Activated T-helper 9 cell treated with anti-CD3 and anti-CD28 coated beads, Interleukin-2, amount 50 U/mL, for 16 hours (primary cell): Measurements from ENCODE around the gene CSNK1G1.
A peak's percentile ranks its signal among the peaks of the same experiment; 100 is the strongest.

ENCODE experiments used
- DNase-seq: peaks from one replicate; pipeline ENCODE4 v3.0.0-alpha.2; 2020; ENCODE audit warnings: low read depth

The CSNK1G1 gene

DNA sequence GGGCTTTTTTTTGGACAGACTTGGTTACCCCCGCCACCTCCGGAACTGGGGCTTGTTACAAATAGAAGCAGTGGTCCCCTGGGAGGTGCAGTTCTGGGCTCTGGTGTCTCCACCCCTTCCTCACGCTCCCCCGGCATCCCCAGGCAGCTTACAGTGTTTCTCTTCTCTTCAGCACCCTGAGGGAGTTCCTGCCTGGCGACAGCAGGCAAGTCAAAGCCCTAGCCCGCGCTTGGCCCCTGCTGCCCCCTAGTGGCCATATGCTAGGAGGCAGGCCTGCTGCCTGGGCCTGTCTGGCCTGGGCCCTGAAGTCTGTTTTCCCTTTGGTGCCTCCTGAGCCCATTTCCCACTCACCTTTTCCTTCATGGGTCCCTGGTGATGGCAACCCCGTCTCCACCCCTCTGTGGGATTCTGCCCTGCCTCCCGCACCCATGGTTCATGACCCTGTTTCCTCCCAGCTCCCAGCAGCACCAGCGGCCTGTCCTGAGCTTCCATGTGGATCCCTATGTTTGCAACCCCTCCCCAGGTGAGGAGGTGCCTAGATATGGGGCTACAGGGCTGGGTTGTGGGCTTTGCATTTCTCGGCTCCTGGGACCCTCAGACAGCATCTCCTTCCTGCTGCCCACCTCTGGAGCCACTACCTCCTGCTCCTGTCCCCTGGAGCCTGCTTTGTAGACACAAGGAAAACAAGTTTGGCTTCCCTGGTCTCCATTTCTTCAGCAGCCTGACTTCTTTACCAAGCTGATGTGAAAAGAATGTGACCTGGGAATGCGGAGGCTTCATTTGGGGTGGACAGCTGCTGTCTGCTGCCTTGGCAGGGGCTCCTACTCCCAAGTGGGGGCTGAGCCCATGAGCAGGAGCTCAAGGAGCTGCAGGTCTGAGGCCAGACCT is 202.2 kb downstream of the CSNK1G1 start:
- peak; percentile 84 for DNase-seq

DNA sequence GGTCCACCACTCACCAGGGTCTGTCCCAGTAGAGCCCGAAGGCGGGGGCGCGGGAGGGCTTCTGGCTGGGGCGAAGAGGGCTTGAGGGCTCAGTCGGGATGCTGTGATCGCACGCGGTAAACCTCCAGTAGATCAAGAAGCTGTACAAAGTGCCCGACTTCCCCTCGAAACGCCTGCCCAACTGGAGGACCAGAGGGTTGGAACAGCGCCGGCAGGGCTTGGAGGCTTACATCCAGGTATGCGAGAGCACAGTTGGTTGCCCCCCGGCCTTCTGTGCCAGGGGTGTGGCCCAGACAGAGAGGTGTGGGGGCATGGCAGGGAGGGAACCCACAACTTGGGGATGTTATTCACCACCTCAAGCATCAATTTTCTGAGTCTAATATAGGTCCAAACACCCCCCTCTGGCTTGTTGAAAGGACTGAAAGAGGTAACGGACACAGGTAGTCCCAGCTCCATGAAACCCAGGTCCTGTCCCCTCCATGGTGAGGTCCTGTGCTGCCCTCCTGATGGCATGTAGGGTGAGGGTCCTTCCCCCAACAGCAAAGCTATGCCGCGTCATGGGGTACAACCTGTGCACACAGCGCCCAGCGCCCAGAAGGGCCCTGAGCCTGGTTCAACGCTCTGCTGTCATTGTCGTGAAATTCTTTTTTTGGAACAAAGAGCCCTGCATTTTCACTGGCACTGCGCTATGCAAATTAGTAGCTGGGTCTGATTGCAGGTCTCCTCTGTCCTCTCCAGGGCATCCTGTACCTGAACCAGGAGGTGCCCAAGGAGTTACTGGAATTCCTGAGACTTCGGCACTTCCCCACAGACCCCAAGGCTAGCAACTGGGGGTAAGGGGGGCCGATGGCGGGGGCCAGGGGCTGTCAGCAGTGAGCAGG is 203.2 kb downstream of the CSNK1G1 start:
- no peak for DNase-seq

- DNase-seq, result no peak
Measured at GRCh38 chr15:64151727-64152506, 204.1 kb downstream of the CSNK1G1 start, which contains the start of gene SNX22. SNX22 (plus strand) TSS chr15:64151731; CDS start chr15:64151776, 45 bp downstream.

GRCh38 chr15:64149893-64150578 is 205.9 kb downstream of the CSNK1G1 start:
- no peak for DNase-seq

DNA sequence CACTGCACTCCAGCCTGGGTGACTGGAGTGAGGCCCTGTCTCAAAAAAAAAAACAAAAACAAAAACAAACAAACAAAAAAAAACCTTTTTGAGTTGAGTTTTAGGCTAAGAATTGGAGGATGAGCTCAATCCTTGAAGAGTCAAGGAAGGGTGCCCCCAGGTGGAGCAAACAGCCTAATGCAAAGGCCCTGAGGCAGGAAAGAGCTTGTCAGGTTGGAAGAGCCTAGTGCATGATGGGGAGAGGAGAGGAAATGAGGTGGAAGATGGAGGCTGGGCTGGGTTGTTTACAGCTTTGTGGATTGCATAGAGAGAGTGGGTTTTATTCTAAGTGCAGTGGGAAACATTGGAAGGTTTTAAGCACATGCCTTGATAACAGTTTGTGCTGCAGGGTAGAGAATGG is 206.5 kb downstream of the CSNK1G1 start:
- no peak for DNase-seq

GRCh38 chr15:64148581-64148980 is 207.4 kb downstream of the CSNK1G1 start:
- no peak for DNase-seq

- DNase-seq, result no peak
Measured at GRCh38 chr15:64148168-64148567, 207.8 kb downstream of the CSNK1G1 start.

- DNase-seq, result no peak
Measured at GRCh38 chr15:64146885-64147681, 208.9 kb downstream of the CSNK1G1 start.

GRCh38 chr15:64146520-64146884 is 209.5 kb downstream of the CSNK1G1 start:
- no peak for DNase-seq

- DNase-seq, result no peak
Measured at GRCh38 chr15:64146041-64146440, 209.9 kb downstream of the CSNK1G1 start.

DNA sequence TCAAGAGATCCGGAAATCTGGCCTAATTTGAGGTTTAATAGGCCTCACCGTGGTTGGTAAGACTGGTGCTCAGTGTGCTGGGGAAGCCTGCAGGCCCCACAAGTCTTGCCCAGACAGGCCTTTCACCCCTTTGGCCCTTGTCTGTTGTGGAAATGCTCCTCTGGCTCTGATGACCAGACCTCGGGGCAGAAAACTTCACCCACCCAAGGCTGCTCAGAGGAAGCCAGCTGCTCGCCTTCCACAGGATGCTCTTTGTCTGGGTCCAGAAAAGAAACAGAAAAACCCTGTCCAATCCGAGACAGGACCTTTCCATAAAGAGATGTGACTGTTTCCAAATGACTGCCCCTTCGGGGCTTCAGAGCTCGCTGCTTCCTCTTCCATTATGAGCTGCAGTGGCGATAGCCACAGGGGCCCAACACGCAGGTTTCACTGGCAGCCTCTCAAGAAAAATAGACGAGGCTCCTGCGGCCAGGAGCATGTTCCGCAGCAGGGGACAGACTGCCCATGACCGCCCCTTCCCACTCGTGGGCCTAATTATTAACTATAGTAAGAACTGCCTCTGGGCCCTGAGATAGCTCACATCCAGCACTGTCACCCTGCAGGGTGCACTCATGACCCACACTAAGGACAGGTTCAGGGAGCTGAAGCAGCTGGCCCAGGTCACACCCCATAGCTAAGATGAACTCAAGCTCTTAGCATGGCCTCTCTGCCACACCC is 211.2 kb downstream of the CSNK1G1 start:
- DNase-seq, result no peak

GRCh38 chr15:64144192-64144564 is 211.8 kb downstream of the CSNK1G1 start:
- no peak for DNase-seq

DNA sequence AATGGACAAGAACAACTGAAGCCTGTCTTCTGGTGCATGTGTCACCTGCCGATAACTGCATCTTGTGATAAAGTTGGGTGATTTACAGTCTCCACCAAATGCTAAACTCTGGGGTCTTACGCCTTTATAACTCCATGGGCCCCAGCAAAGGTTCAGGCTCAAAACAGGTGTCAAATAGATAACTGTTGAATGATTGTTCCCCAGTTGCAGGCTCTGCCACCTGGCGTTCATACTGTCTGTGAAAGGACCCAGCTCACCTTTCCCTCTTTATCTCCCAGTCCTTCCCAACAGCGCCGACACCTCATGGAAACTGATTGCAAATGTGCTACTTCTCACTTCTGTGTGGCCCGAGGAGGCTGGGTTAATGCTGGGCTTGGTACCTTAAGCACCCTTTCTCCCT is 212.7 kb downstream of the CSNK1G1 start:
- DNase-seq, result no peak

DNA sequence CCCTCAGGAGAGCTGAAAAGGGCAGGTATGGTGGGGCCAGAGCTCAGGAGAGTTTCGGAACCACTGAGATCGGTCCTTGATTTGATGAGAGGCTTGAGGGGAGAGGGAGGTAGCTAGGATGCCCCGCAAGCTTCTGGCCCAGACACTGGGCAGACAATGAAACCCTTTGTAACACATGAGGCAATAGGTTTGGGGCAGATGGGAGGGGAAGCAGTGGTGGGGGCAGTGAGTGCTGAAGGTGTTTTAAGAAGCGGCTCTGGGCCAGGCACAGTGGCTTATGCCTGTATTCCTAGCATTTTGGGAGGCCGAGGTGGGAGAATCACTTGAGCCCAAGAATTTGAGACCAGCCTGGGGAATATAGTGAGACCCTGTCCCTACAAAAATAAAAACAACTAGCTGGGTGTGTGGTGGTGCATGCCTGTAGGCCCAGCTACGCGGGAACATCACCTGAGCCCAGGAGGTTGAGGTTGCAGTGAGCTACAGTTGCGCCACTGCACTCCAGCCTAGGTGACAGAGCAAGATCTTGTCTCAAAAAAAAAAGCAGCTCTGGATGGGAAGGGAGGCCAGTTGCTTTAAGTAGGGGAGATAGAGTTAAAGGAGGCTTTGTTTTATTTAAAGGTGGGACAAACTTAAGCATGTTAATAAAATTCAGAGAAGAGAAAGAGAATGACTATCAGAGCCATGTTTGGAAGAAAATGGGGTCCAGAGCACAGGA is 214.0 kb downstream of the CSNK1G1 start:
- DNase-seq, result no peak

- no peak for DNase-seq
Measured at GRCh38 chr15:64138331-64138941, 217.5 kb downstream of the CSNK1G1 start.

GRCh38 chr15:64137226-64137833 is 218.6 kb downstream of the CSNK1G1 start:
- no peak for DNase-seq

DNA sequence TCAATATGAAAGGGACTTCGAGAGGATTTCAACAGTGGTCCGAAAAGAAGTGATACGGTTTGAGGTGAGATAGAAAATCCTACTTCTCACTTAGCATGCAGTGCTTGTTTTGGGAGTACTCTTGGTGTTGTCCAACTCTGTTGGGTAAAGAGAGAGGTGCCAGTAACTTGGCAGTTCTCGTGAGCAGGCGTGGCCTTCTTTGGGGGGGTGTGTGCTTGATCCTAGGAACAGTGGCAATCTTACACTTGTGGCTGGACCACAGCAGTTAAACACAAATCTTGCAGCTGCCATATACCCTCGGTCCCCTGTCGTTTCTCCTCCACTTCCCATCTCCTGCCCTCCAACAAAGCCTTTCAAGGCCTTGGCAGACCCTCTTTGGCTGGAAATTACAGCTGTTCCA is 219.6 kb downstream of the CSNK1G1 start:
- DNase-seq, result no peak

DNA sequence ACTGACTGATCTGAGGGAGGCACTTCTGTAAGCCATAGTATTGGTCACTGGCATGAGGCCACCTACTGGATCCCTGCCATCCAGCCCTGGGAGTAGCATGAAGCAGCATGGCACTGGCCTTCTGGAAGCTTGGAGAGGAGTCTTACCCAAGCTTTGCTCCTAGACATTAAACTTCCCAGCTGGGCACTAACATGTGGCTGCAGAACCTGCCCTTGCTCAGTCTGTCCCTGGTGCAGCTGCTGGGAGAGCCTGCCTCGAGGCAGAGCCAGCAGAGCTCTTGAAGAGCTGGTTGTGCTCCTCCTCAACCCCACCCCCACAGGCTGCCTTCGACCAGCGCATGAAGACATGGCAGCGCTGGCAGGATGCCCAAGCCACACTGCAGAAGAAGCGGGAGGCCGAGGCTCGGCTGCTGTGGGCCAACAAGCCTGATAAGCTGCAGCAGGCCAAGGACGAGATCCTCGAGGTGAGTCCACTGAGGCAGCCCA is 221.6 kb downstream of the CSNK1G1 start:
- no peak for DNase-seq
